Activated naive CD8-positive, alpha-beta T cell treated with anti-CD3 and anti-CD28 coated beads for 36 hours (primary cell): ENCODE results near the gene EFCAB6. TPM values are rescaled to one million over a fixed set of nuclear protein-coding genes. Genes with fewer than 3 reads are reported as not detected.

Experiments used
- DNase-seq: peaks from one replicate; pipeline ENCODE4 v3.0.0; 2021
- H3K27ac Mint-ChIP-seq: one replicate; pipeline ENCODE4 v1.8.0; 2022; ENCODE audit warnings: mild to moderate bottlenecking, moderate library complexity, mixed read lengths
- H3K27me3 Mint-ChIP-seq: one replicate; pipeline ENCODE4 v1.8.0; 2022; ENCODE audit warnings: mild to moderate bottlenecking, mixed read lengths
- H3K36me3 Mint-ChIP-seq: one replicate; pipeline ENCODE4 v1.8.0; 2021; ENCODE audit warnings: mild to moderate bottlenecking, mixed read lengths
- H3K4me1 Mint-ChIP-seq: one replicate; pipeline ENCODE4 v1.8.0; 2021; ENCODE audit warnings: mixed read lengths
- H3K4me3 Mint-ChIP-seq: one replicate; pipeline ENCODE4 v1.8.0; 2022; ENCODE audit warnings: mild to moderate bottlenecking, moderate library complexity, mixed read lengths
- H3K9me3 Mint-ChIP-seq: one replicate; pipeline ENCODE4 v1.8.0; 2022; ENCODE audit warnings: mixed read lengths
- total RNA-seq, 2 experiments: library from RNA; stranded (reverse); gene quantifications; one replicate each; pipeline ENCODE4 v1.2.3, GENCODE V29; 2021

EFCAB6 gene
- total RNA-seq, 2 experiments from 2014 or later: 0.36 to 0.37 TPM

GRCh38 chr22:43740587-43741270 lies 71.4 kb downstream of the EFCAB6 start:
- H3K27me3 Mint-ChIP-seq: peaks cover 6% of the 10 kb centered on the region
- no peaks in the 10 kb centered on the region for H3K9me3 Mint-ChIP-seq
- H3K4me1 Mint-ChIP-seq: no peaks in the 10 kb centered on the region
- H3K27ac Mint-ChIP-seq: no peak overlapping the region
- H3K36me3 Mint-ChIP-seq: no peaks in the 10 kb centered on the region
- DNase-seq: no peak
- no peak overlapping the region for H3K4me3 Mint-ChIP-seq

GRCh38 chr22:43739851-43740379 lies 72.2 kb downstream of the EFCAB6 start:
- H3K9me3 Mint-ChIP-seq: no peaks in the 10 kb centered on the region
- H3K27ac Mint-ChIP-seq: no peak overlapping the region
- no peak overlapping the region for H3K4me3 Mint-ChIP-seq
- DNase-seq: no peak
- no peaks in the 10 kb centered on the region for H3K36me3 Mint-ChIP-seq
- H3K4me1 Mint-ChIP-seq: no peaks in the 10 kb centered on the region
- H3K27me3 Mint-ChIP-seq: peaks cover 6% of the 10 kb centered on the region

GRCh38 chr22:43737150-43737828 lies 74.8 kb downstream of the EFCAB6 start:
- Mint-ChIP-seq H3K9me3 (no peaks in the 10 kb centered on the region), H3K27ac (no peak overlapping the region), H3K36me3 (no peaks in the 10 kb centered on the region), H3K27me3 (no peaks in the 10 kb centered on the region), H3K4me1 (no peaks in the 10 kb centered on the region), H3K4me3 (no peak overlapping the region)
- DNase-seq: no peak

- no peaks in the 10 kb centered on the region for H3K4me1 Mint-ChIP-seq
- no peak overlapping the region for H3K4me3 Mint-ChIP-seq
- no peaks in the 10 kb centered on the region for H3K36me3 Mint-ChIP-seq
- no peak overlapping the region for H3K27ac Mint-ChIP-seq
- no peaks in the 10 kb centered on the region for H3K27me3 Mint-ChIP-seq
- no peaks in the 10 kb centered on the region for H3K9me3 Mint-ChIP-seq
- DNase-seq: no peak
These were observed 75.5 kb downstream of the EFCAB6 start for GRCh38 chr22:43736651-43737050.

GRCh38 chr22:43734370-43735150 lies 77.5 kb downstream of the EFCAB6 start:
- H3K4me1 Mint-ChIP-seq: no peaks in the 10 kb centered on the region
- DNase-seq: no peak
- H3K36me3 Mint-ChIP-seq: no peaks in the 10 kb centered on the region
- H3K27me3 Mint-ChIP-seq: peaks cover 6% of the 10 kb centered on the region
- no peak overlapping the region for H3K27ac Mint-ChIP-seq
- no peaks in the 10 kb centered on the region for H3K9me3 Mint-ChIP-seq
- H3K4me3 Mint-ChIP-seq: no peak overlapping the region

GRCh38 chr22:43733138-43733537 lies 79.0 kb downstream of the EFCAB6 start:
- no peak for DNase-seq
- no peak overlapping the region for H3K27ac Mint-ChIP-seq
- no peaks in the 10 kb centered on the region for H3K36me3 Mint-ChIP-seq
- no peaks in the 10 kb centered on the region for H3K4me1 Mint-ChIP-seq
- no peak overlapping the region for H3K4me3 Mint-ChIP-seq
- no peaks in the 10 kb centered on the region for H3K9me3 Mint-ChIP-seq
- H3K27me3 Mint-ChIP-seq: peaks cover 8% of the 10 kb centered on the region

- H3K9me3 Mint-ChIP-seq: peaks cover 1% of the 10 kb centered on the region
These were observed 80.1 kb downstream of the EFCAB6 start for GRCh38 chr22:43731988-43732387.

GRCh38 chr22:43726964-43727543 lies 85.1 kb downstream of the EFCAB6 start:
- no peaks in the 10 kb centered on the region for H3K36me3 Mint-ChIP-seq
- no peak for DNase-seq
- peaks cover 1% of the 10 kb centered on the region for H3K9me3 Mint-ChIP-seq
- no peaks in the 10 kb centered on the region for H3K4me1 Mint-ChIP-seq
- H3K4me3 Mint-ChIP-seq: no peak overlapping the region
- no peak overlapping the region for H3K27ac Mint-ChIP-seq
- peaks cover 8% of the 10 kb centered on the region for H3K27me3 Mint-ChIP-seq

More at GRCh38 chr22:43731988-43732387, 80.1 kb downstream of the EFCAB6 start:
- no peaks in the 10 kb centered on the region for H3K36me3 Mint-ChIP-seq
- H3K4me3 Mint-ChIP-seq: no peak overlapping the region
- no peaks in the 10 kb centered on the region for H3K4me1 Mint-ChIP-seq
- no peak for DNase-seq
- H3K27ac Mint-ChIP-seq: no peak overlapping the region
- peaks cover 8% of the 10 kb centered on the region for H3K27me3 Mint-ChIP-seq

GRCh38 chr22:43726322-43726721 lies 85.8 kb downstream of the EFCAB6 start:
- DNase-seq: no peak
- H3K27ac Mint-ChIP-seq: no peak overlapping the region
- H3K36me3 Mint-ChIP-seq: no peaks in the 10 kb centered on the region
- peaks cover 8% of the 10 kb centered on the region for H3K27me3 Mint-ChIP-seq
- no peaks in the 10 kb centered on the region for H3K4me1 Mint-ChIP-seq
- H3K9me3 Mint-ChIP-seq: peaks cover 1% of the 10 kb centered on the region
- no peak overlapping the region for H3K4me3 Mint-ChIP-seq

- Mint-ChIP-seq H3K36me3 (no peaks in the 10 kb centered on the region), H3K27me3 (no peaks in the 10 kb centered on the region), H3K9me3 (peaks cover 1% of the 10 kb centered on the region), H3K27ac (no peak overlapping the region), H3K4me1 (no peaks in the 10 kb centered on the region), H3K4me3 (no peak overlapping the region)
- DNase-seq: no peak
These were observed 88.3 kb downstream of the EFCAB6 start for GRCh38 chr22:43723816-43724215.

- Mint-ChIP-seq H3K27me3 (no peaks in the 10 kb centered on the region), H3K4me1 (no peaks in the 10 kb centered on the region), H3K4me3 (no peak overlapping the region), H3K9me3 (peaks cover 1% of the 10 kb centered on the region), H3K36me3 (no peaks in the 10 kb centered on the region), H3K27ac (no peak overlapping the region)
- DNase-seq: no peak
These were observed 89.7 kb downstream of the EFCAB6 start for GRCh38 chr22:43722444-43722843.

- no peak overlapping the region for H3K27ac Mint-ChIP-seq
- H3K4me3 Mint-ChIP-seq: no peak overlapping the region
- H3K9me3 Mint-ChIP-seq: no peaks in the 10 kb centered on the region
- H3K4me1 Mint-ChIP-seq: no peaks in the 10 kb centered on the region
- H3K36me3 Mint-ChIP-seq: no peaks in the 10 kb centered on the region
- DNase-seq: no peak
- no peaks in the 10 kb centered on the region for H3K27me3 Mint-ChIP-seq
These were observed 91.4 kb downstream of the EFCAB6 start for GRCh38 chr22:43720716-43721115.

- no peaks in the 10 kb centered on the region for H3K36me3 Mint-ChIP-seq
- H3K27me3 Mint-ChIP-seq: no peaks in the 10 kb centered on the region
- no peak overlapping the region for H3K27ac Mint-ChIP-seq
- no peaks in the 10 kb centered on the region for H3K4me1 Mint-ChIP-seq
- H3K9me3 Mint-ChIP-seq: no peaks in the 10 kb centered on the region
- no peak overlapping the region for H3K4me3 Mint-ChIP-seq
- DNase-seq: no peak
These were observed 98.0 kb downstream of the EFCAB6 start for GRCh38 chr22:43714104-43714503.

- Mint-ChIP-seq H3K4me3 (no peak overlapping the region), H3K27ac (no peak overlapping the region), H3K27me3 (peaks cover 5% of the 10 kb centered on the region), H3K4me1 (no peaks in the 10 kb centered on the region), H3K36me3 (no peaks in the 10 kb centered on the region), H3K9me3 (no peaks in the 10 kb centered on the region)
- DNase-seq: no peak
These were observed 100.4 kb downstream of the EFCAB6 start for GRCh38 chr22:43711681-43712080.

GRCh38 chr22:43707648-43708047 lies 104.5 kb downstream of the EFCAB6 start:
- Mint-ChIP-seq H3K27ac (no peak overlapping the region), H3K4me1 (no peaks in the 10 kb centered on the region), H3K27me3 (peaks cover 5% of the 10 kb centered on the region), H3K36me3 (peaks cover 2% of the 10 kb centered on the region), H3K4me3 (no peak overlapping the region), H3K9me3 (peaks cover 15% of the 10 kb centered on the region)
- DNase-seq: no peak
